Uterus (tissue), 4 donors: ENCODE data around the gene LTB4R2. TPM values are rescaled to one million over a fixed set of nuclear protein-coding genes. Genes with fewer than 3 reads are reported as not detected.

Source experiments
- DNase-seq, 2 donors: peaks; one replicate each; pipeline ENCODE4 v3.0.0-alpha.2; 2019 to 2020
- H3K27ac ChIP-seq, 2 donors: fragments of 200-600 bp; sonication (generic); 1 replicate in 1 of 2; 2 replicates in 1 of 2; pipeline ENCODE4 v1.5.1; 2016 to 2018
- H3K27me3 ChIP-seq, 2 donors: fragments of 200-600 bp; sonication (generic); one replicate each; pipeline ENCODE4 v1.5.1; 2018 to 2019; ENCODE audit warnings: control low read depth in 1 of 2
- H3K36me3 ChIP-seq, 2 donors: fragments of 200-600 bp; sonication (generic); one replicate each; pipeline ENCODE4 v1.5.1; 2019; ENCODE audit warnings: control low read depth in 1 of 2
- H3K4me1 ChIP-seq, 2 donors: fragments of 200-600 bp; sonication (generic); one replicate each; pipeline ENCODE4 v1.5.1; 2018 to 2019; ENCODE audit warnings: control low read depth in 1 of 2
- H3K4me3 ChIP-seq, 2 donors: fragments of 200-600 bp; sonication (generic); 1 replicate in 1 of 2; 2 replicates in 1 of 2; pipeline ENCODE4 v1.5.1; 2018 to 2019; ENCODE audit warnings: mild to moderate bottlenecking in 1 of 2
- H3K9me3 ChIP-seq, 2 donors: fragments of 200-600 bp; sonication (generic); one replicate each; pipeline ENCODE4 v1.5.1; 2019; ENCODE audit warnings: control low read depth in 1 of 2
- POLR2A ChIP-seq, 2 donors: fragments of 450-650 bp; IDR thresholded peaks; one replicate each; pipeline ENCODE4 v1.6.1; 2016; ENCODE audit warnings: antibody characterized with exemption in 2 of 2, mild to moderate bottlenecking in 1 of 2, moderate library complexity in 1 of 2
- intact Hi-C: fragments of 100-400 bp; cut with DNase I; formaldehyde crosslinking; loops from one replicate; pipeline ENCODE4 v1.15.1; 2023; ENCODE audit warnings: low total_unique reads
- total RNA-seq, 4 donors: library from RNA; depleted of rRNA in 3 of 4; stranded (reverse); fragments of >200 nt in 3 of 4; gene quantifications; one replicate each; pipeline versions ENCODE4 v1.1.0 to v1.2.4, GENCODE V29; 2014 to 2023
- TF ChIP-seq, protein P1 (sequence below), 4 experiments: fragments of 200-600 bp in 2 of 4; fragments of 450-650 bp in 2 of 4; sonication (generic) in 2 of 4; IDR thresholded peaks; one replicate each; pipeline ENCODE4 v1.5.1; 2016 to 2019; ENCODE audit warnings: antibody characterized with exemption in 4 of 4, mild to moderate bottlenecking in 2 of 4, moderate library complexity in 1 of 4
- donor health status: DM: yes; HTN: yes; CAD: no.

LTB4R2 gene
- total RNA-seq, 4 donors from 2014 or later = 1.0 to 7.1 (median 5.6) TPM; not detected in 1

- Histone ChIP-seq H3K4me3 (no peak overlapping the region), H3K27ac (no peak overlapping the region), H3K4me1 (peaks cover 5 to 11% of the 10 kb centered on the region in 2 donors), H3K27me3 (no peaks in the 10 kb centered on the region), H3K36me3 (no peaks in the 10 kb centered on the region), H3K9me3 (no peaks in the 10 kb centered on the region)
- intact Hi-C loops = no loop called here
- TF ChIP-seq, protein P1, sequence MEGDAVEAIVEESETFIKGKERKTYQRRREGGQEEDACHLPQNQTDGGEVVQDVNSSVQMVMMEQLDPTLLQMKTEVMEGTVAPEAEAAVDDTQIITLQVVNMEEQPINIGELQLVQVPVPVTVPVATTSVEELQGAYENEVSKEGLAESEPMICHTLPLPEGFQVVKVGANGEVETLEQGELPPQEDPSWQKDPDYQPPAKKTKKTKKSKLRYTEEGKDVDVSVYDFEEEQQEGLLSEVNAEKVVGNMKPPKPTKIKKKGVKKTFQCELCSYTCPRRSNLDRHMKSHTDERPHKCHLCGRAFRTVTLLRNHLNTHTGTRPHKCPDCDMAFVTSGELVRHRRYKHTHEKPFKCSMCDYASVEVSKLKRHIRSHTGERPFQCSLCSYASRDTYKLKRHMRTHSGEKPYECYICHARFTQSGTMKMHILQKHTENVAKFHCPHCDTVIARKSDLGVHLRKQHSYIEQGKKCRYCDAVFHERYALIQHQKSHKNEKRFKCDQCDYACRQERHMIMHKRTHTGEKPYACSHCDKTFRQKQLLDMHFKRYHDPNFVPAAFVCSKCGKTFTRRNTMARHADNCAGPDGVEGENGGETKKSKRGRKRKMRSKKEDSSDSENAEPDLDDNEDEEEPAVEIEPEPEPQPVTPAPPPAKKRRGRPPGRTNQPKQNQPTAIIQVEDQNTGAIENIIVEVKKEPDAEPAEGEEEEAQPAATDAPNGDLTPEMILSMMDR (IDR thresholded peaks at IDR 0.05) = no peak
- no peak for TF ChIP-seq POLR2A (IDR thresholded peaks at IDR 0.05)
- DNase-seq = no peak
These were observed 2.8 kb upstream of the LTB4R2 start for GRCh38 chr14:24307156-24307574.

GRCh38 chr14:24307575-24308341 lies 2.2 kb upstream of the LTB4R2 start, which contains the start of gene CIDEB:
Gene CIDEB, minus strand, starts transcription at chr14:24307977. Its CDS starts 119 bp downstream, at chr14:24307858.
- peak in 1 of 2 donors; percentile 52 for DNase-seq

GRCh38 chr14:24308342-24309124 lies 1.4 kb upstream of the LTB4R2 start:
- no peak for TF ChIP-seq POLR2A (IDR thresholded peaks at IDR 0.05)
- TF ChIP-seq, protein P1 (IDR thresholded peaks at IDR 0.05) = no peak
- Histone ChIP-seq H3K4me1 (peaks cover 5 to 11% of the 10 kb centered on the region in 2 donors), H3K4me3 (no peak overlapping the region), H3K27ac (no peak overlapping the region), H3K36me3 (no peaks in the 10 kb centered on the region), H3K27me3 (no peaks in the 10 kb centered on the region), H3K9me3 (no peaks in the 10 kb centered on the region)
- no peak for DNase-seq
- intact Hi-C loops = no loop called here

More at GRCh38 chr14:24307575-24308341, 2.2 kb upstream of the LTB4R2 start, which contains the start of gene CIDEB:
- H3K36me3 ChIP-seq = no peaks in the 10 kb centered on the region
- no peaks in the 10 kb centered on the region for H3K27me3 ChIP-seq
- H3K9me3 ChIP-seq = no peaks in the 10 kb centered on the region
- H3K4me1 ChIP-seq = peaks cover 5 to 11% of the 10 kb centered on the region in 2 donors
- H3K4me3 ChIP-seq = no peak within 1 kb of the TSS
- intact Hi-C loops = no loop called here
- no peak for TF ChIP-seq POLR2A (IDR thresholded peaks at IDR 0.05)
- TF ChIP-seq, protein P1 (IDR thresholded peaks at IDR 0.05) = peak; percentile 67 to 85 (median 72)
- no peak within 1 kb of the TSS for H3K27ac ChIP-seq

- H3K4me1 ChIP-seq = peaks cover 5 to 11% of the 10 kb centered on the region in 2 donors
- H3K4me3 ChIP-seq = peak overlapping the region in 1 of 2 donors; percentile 61
- H3K36me3 ChIP-seq = no peaks in the 10 kb centered on the region
- H3K9me3 ChIP-seq = no peaks in the 10 kb centered on the region
- intact Hi-C loops = no loop called here
- TF ChIP-seq POLR2A (IDR thresholded peaks at IDR 0.05) = no peak
- TF ChIP-seq, protein P1 (IDR thresholded peaks at IDR 0.05) = no peak
- H3K27me3 ChIP-seq = no peaks in the 10 kb centered on the region
- no peak for DNase-seq
- H3K27ac ChIP-seq = peak overlapping the region; percentile 78 to 80
These were observed 315 bp downstream of the LTB4R2 start for GRCh38 chr14:24310265-24310645.
